ENCODE measurements around the gene PWWP2B. TPM values are rescaled to one million over a fixed set of nuclear protein-coding genes. Genes with fewer than 3 reads are reported as not detected.

The PWWP2B gene
- total and polyA plus RNA-seq, 2 of the 8 experiments (the other 6 are each of a cell fraction or from before 2014, with no cell fraction given), result 5.3 to 10.8 TPM

DNA sequence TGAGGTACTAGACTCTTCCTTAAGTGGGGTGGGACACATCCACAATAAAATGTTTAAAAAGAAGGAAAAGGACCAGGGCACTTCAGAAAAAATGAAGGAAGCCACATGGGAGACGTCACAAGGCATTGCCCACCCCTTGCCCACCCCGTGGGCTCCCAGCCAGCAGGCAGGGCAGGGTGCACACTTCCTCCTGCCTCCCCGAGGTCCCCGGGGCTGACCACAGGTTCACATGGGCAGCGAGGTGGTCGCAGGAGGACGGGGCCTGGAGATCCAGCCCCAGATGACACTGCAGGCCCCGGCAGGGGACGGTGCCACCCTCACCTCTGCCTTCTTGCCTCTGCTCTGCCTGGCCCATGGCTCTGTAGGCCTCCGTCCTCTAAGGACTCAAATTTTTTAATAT, 45.6 kb downstream of the PWWP2B start (continued):
- TF ChIP-seq, protein P1, sequence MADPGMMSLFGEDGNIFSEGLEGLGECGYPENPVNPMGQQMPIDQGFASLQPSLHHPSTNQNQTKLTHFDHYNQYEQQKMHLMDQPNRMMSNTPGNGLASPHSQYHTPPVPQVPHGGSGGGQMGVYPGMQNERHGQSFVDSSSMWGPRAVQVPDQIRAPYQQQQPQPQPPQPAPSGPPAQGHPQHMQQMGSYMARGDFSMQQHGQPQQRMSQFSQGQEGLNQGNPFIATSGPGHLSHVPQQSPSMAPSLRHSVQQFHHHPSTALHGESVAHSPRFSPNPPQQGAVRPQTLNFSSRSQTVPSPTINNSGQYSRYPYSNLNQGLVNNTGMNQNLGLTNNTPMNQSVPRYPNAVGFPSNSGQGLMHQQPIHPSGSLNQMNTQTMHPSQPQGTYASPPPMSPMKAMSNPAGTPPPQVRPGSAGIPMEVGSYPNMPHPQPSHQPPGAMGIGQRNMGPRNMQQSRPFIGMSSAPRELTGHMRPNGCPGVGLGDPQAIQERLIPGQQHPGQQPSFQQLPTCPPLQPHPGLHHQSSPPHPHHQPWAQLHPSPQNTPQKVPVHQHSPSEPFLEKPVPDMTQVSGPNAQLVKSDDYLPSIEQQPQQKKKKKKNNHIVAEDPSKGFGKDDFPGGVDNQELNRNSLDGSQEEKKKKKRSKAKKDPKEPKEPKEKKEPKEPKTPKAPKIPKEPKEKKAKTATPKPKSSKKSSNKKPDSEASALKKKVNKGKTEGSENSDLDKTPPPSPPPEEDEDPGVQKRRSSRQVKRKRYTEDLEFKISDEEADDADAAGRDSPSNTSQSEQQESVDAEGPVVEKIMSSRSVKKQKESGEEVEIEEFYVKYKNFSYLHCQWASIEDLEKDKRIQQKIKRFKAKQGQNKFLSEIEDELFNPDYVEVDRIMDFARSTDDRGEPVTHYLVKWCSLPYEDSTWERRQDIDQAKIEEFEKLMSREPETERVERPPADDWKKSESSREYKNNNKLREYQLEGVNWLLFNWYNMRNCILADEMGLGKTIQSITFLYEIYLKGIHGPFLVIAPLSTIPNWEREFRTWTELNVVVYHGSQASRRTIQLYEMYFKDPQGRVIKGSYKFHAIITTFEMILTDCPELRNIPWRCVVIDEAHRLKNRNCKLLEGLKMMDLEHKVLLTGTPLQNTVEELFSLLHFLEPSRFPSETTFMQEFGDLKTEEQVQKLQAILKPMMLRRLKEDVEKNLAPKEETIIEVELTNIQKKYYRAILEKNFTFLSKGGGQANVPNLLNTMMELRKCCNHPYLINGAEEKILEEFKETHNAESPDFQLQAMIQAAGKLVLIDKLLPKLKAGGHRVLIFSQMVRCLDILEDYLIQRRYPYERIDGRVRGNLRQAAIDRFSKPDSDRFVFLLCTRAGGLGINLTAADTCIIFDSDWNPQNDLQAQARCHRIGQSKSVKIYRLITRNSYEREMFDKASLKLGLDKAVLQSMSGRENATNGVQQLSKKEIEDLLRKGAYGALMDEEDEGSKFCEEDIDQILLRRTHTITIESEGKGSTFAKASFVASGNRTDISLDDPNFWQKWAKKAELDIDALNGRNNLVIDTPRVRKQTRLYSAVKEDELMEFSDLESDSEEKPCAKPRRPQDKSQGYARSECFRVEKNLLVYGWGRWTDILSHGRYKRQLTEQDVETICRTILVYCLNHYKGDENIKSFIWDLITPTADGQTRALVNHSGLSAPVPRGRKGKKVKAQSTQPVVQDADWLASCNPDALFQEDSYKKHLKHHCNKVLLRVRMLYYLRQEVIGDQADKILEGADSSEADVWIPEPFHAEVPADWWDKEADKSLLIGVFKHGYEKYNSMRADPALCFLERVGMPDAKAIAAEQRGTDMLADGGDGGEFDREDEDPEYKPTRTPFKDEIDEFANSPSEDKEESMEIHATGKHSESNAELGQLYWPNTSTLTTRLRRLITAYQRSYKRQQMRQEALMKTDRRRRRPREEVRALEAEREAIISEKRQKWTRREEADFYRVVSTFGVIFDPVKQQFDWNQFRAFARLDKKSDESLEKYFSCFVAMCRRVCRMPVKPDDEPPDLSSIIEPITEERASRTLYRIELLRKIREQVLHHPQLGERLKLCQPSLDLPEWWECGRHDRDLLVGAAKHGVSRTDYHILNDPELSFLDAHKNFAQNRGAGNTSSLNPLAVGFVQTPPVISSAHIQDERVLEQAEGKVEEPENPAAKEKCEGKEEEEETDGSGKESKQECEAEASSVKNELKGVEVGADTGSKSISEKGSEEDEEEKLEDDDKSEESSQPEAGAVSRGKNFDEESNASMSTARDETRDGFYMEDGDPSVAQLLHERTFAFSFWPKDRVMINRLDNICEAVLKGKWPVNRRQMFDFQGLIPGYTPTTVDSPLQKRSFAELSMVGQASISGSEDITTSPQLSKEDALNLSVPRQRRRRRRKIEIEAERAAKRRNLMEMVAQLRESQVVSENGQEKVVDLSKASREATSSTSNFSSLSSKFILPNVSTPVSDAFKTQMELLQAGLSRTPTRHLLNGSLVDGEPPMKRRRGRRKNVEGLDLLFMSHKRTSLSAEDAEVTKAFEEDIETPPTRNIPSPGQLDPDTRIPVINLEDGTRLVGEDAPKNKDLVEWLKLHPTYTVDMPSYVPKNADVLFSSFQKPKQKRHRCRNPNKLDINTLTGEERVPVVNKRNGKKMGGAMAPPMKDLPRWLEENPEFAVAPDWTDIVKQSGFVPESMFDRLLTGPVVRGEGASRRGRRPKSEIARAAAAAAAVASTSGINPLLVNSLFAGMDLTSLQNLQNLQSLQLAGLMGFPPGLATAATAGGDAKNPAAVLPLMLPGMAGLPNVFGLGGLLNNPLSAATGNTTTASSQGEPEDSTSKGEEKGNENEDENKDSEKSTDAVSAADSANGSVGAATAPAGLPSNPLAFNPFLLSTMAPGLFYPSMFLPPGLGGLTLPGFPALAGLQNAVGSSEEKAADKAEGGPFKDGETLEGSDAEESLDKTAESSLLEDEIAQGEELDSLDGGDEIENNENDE (IDR thresholded peaks at IDR 0.05; ENCODE audit: insufficient replicate concordance, low read length), result no peak
- TF ChIP-seq SIRT6 (IDR thresholded peaks at IDR 0.05; ENCODE audit: low read length), result no peak
- no peak for TF ChIP-seq YY1 (IDR thresholded peaks at IDR 0.05; ENCODE audit: low read depth, low read length)
- TF ChIP-seq BRCA1 (IDR thresholded peaks at IDR 0.05; ENCODE audit: low read depth, low read length), result no peak
- TF ChIP-seq SP1 (IDR thresholded peaks at IDR 0.05; ENCODE audit: low read depth, low read length), result no peak

All from H1 (cell line).